Activated effector memory CD4-positive, alpha-beta T cell treated with Interleukin-2 at 50 U/mL for 16 hours (primary cell): Measurements from ENCODE around the gene PDC.
"Not testable (repeated sequence)": the region's sequence is repeated elsewhere in the genome, so short reads cannot be mapped to it uniquely, and the experiment has no call there.

Source experiments
- DNase-seq: peaks from one replicate; pipeline ENCODE4 v3.0.0-alpha.2; 2020

The PDC gene

GRCh38 chr1:186465491-186465890 lies 4.6 kb upstream of the PDC start:
- not testable (repeated sequence) for DNase-seq

- no peak for DNase-seq
These were observed 3.0 kb upstream of the PDC start for GRCh38 chr1:186463926-186464325.

- DNase-seq = no peak
These were observed 2.6 kb upstream of the PDC start for GRCh38 chr1:186463511-186463910.

- not testable (repeated sequence) for DNase-seq
These were observed 1.8 kb downstream of the PDC start for GRCh38 chr1:186459161-186459560.

- no peak for DNase-seq
These were observed 4.1 kb downstream of the PDC start for GRCh38 chr1:186456729-186457255.

- no peak for DNase-seq
These were observed 5.9 kb downstream of the PDC start for GRCh38 chr1:186454981-186455380.

GRCh38 chr1:186446152-186446551 lies 14.8 kb downstream of the PDC start:
- DNase-seq = no peak

GRCh38 chr1:186443638-186444037 lies 17.3 kb downstream of the PDC start:
- DNase-seq = no peak

- DNase-seq = no peak
These were observed 18.1 kb downstream of the PDC start for GRCh38 chr1:186442651-186443375.

- DNase-seq = no peak
These were observed 20.3 kb downstream of the PDC start for GRCh38 chr1:186440584-186440983.

- no peak for DNase-seq
These were observed 22.3 kb downstream of the PDC start for GRCh38 chr1:186438567-186438966.

GRCh38 chr1:186435336-186435735 lies 25.6 kb downstream of the PDC start:
- no peak for DNase-seq

GRCh38 chr1:186429017-186429416 lies 31.9 kb downstream of the PDC start:
- no peak for DNase-seq

GRCh38 chr1:186426118-186426517 lies 34.8 kb downstream of the PDC start:
- DNase-seq = no peak

- no peak for DNase-seq
These were observed 36.4 kb downstream of the PDC start for GRCh38 chr1:186424539-186424938.

GRCh38 chr1:186421446-186421845 lies 39.5 kb downstream of the PDC start:
- no peak for DNase-seq

GRCh38 chr1:186420923-186421322 lies 40.0 kb downstream of the PDC start:
- no peak for DNase-seq

GRCh38 chr1:186420311-186420710 lies 40.6 kb downstream of the PDC start:
- no peak for DNase-seq

- DNase-seq = no peak
These were observed 42.4 kb downstream of the PDC start for GRCh38 chr1:186418503-186418902.

GRCh38 chr1:186413319-186413718 lies 47.6 kb downstream of the PDC start:
- no peak for DNase-seq

GRCh38 chr1:186409091-186409490 lies 51.8 kb downstream of the PDC start:
- DNase-seq = no peak

GRCh38 chr1:186404454-186405051 lies 56.4 kb downstream of the PDC start:
- DNase-seq = no peak

GRCh38 chr1:186403632-186404031 lies 57.3 kb downstream of the PDC start:
- no peak for DNase-seq

- not testable (repeated sequence) for DNase-seq
These were observed 59.5 kb downstream of the PDC start for GRCh38 chr1:186401446-186401845.
